HG03442 (cell line): ENCODE results near the gene RER1.

Experiments
- ATAC-seq: cut with Tn5 transposase; IDR thresholded peaks from one replicate; pipeline ENCODE4 v1.9.1; 2021; ENCODE audit warnings: mild to moderate bottlenecking, moderate library complexity; ENCODE audit not compliant: unreplicated experiment

Gene RER1

GRCh38 chr1:2375923-2376260 lies 15.7 kb upstream of the RER1 start:
- ATAC-seq, result no peak

GRCh38 chr1:2376261-2376741 lies 15.3 kb upstream of the RER1 start:
- no peak for ATAC-seq

GRCh38 chr1:2376931-2377672 lies 14.5 kb upstream of the RER1 start:
- no peak for ATAC-seq

GRCh38 chr1:2377751-2378440 lies 13.7 kb upstream of the RER1 start:
- ATAC-seq, result no peak

- ATAC-seq, result no peak
Measured at GRCh38 chr1:2378441-2378851, 13.2 kb upstream of the RER1 start.

- ATAC-seq, result no peak
Measured at GRCh38 chr1:2378956-2379732, 12.5 kb upstream of the RER1 start.

GRCh38 chr1:2379733-2380404 lies 11.8 kb upstream of the RER1 start:
- ATAC-seq, result no peak

GRCh38 chr1:2380816-2381591 lies 10.6 kb upstream of the RER1 start:
- ATAC-seq, result no peak

GRCh38 chr1:2381741-2382620 lies 9.7 kb upstream of the RER1 start:
- no peak for ATAC-seq

- ATAC-seq, result no peak
Measured at GRCh38 chr1:2382621-2383361, 8.8 kb upstream of the RER1 start.

- ATAC-seq, result no peak
Measured at GRCh38 chr1:2383576-2383975, 8.1 kb upstream of the RER1 start.

- no peak for ATAC-seq
Measured at GRCh38 chr1:2384130-2384860, 7.3 kb upstream of the RER1 start.

GRCh38 chr1:2384941-2385481 lies 6.6 kb upstream of the RER1 start:
- ATAC-seq, result no peak

- ATAC-seq, result no peak
Measured at GRCh38 chr1:2385606-2386280, 5.9 kb upstream of the RER1 start.

GRCh38 chr1:2386636-2387611 lies 4.7 kb upstream of the RER1 start:
- no peak for ATAC-seq
